GM12878 (cell line): ENCODE results near the gene RABEP2. TPM values are rescaled to one million over a fixed set of nuclear protein-coding genes. Genes with fewer than 3 reads are reported as not detected.

Source experiments
- ATAC-seq: fragments of 200-7000 bp; cut with Tn5 transposase; 3 replicates; pipeline ENCODE4 v1.9.1; 2020; ENCODE audit warnings: mild to moderate bottlenecking, moderate library complexity
- BruUV-seq: library from RNA; stranded (reverse); fragments of 400-500 nt; replicated peaks from 2 replicates; lab custom pipeline; 2021; lab: Mats Ljungman, UMichigan
- CTCF ChIA-PET: fragments of 300-600 bp; sonication (Branson Sonifier 250); formaldehyde crosslinking; extraction: SDS; loops from one replicate; lab custom pipeline; 2021; ENCODE audit warnings: inconsistent platforms; lab: Yijun Ruan, JAX
- POLR2A ChIA-PET: fragments of 350-600 bp; formaldehyde crosslinking; extraction: SDS; loops from one replicate; lab custom pipeline; 2021; ENCODE audit warnings: inconsistent platforms; lab: Charles Lee
- RAD21 ChIA-PET: fragments of 300-600 bp; sonication (Branson Sonifier 250); formaldehyde crosslinking; loops from one replicate; lab custom pipeline; 2023; ENCODE audit warnings: antibody characterized with exemption; ENCODE audit not compliant: unreplicated experiment; lab: Charles Lee
- SMC1A ChIA-PET: fragments of 300-600 bp; sonication (Branson Sonifier 250); formaldehyde crosslinking; loops from one replicate; lab custom pipeline; 2023; ENCODE audit not compliant: unreplicated experiment, uncharacterized antibody; lab: Charles Lee
- DNase-seq: peaks from one replicate; pipeline ENCODE4 v3.0.0-alpha.2; 2011; ENCODE audit warnings: low read depth, low spot score
- FAIRE-seq: peaks from 3 replicates; lab custom pipeline; 2011; peaks lifted over from hg19 to GRCh38; lab: Jason Lieb, UNC
- H2AFZ ChIP-seq: 2 replicates; pipeline ENCODE4 v1.6.0; 2011; ENCODE audit warnings: low read depth, low read length, control low read depth; ENCODE audit not compliant: control insufficient read depth
- H3K27ac ChIP-seq: 2 replicates; pipeline ENCODE4 v1.5.1; 2011; ENCODE audit warnings: control low read depth; ENCODE audit not compliant: control insufficient read depth, insufficient read depth
- H3K27me3 ChIP-seq, 2 experiments: replicated peaks in 1 of 2; 2 replicates each; pipeline versions ENCODE4 v1.6.0 to v1.6.1; 2011; ENCODE audit warnings: low read length in 1 of 2; ENCODE audit not compliant: control insufficient read depth in 2 of 2, insufficient read depth in 2 of 2
- H3K36me3 ChIP-seq, 2 experiments: 2 replicates each; pipeline ENCODE4 v1.5.1; 2011; ENCODE audit warnings: low read length in 1 of 2; ENCODE audit not compliant: control insufficient read depth in 2 of 2, insufficient read depth in 2 of 2
- H3K4me1 ChIP-seq: 2 replicates; pipeline ENCODE4 v1.6.1; 2011; ENCODE audit warnings: mild to moderate bottlenecking, low read length, moderate library complexity, mixed read lengths; ENCODE audit not compliant: control insufficient read depth, insufficient read depth
- H3K4me2 ChIP-seq: 2 replicates; pipeline ENCODE4 v1.6.0; 2011; ENCODE audit warnings: control low read depth; ENCODE audit not compliant: control insufficient read depth, insufficient read depth
- H3K4me3 ChIP-seq: fragments of 200-600 bp; sonication (generic); 2 replicates; pipeline ENCODE4 v1.5.1; 2016
- H3K79me2 ChIP-seq: 2 replicates; pipeline ENCODE4 v1.6.0; 2011; ENCODE audit warnings: low read length; ENCODE audit not compliant: control insufficient read depth, insufficient read depth
- H3K9ac ChIP-seq: 2 replicates; pipeline ENCODE4 v1.8.0; 2011; ENCODE audit warnings: low read length, control low read depth, mixed read lengths; ENCODE audit not compliant: control insufficient read depth, insufficient read depth
- H3K9me3 ChIP-seq: replicated peaks from 3 replicates; pipeline ENCODE4 v1.5.1; 2011; ENCODE audit warnings: mild to moderate bottlenecking, low read length; ENCODE audit not compliant: control insufficient read depth, insufficient read depth
- H4K20me1 ChIP-seq: 2 replicates; pipeline ENCODE4 v1.6.0; 2011; ENCODE audit not compliant: control insufficient read depth, insufficient read depth
- CREM ChIP-seq: IDR thresholded peaks from 2 replicates; pipeline ENCODE4 v1.6.1; 2014; ENCODE audit warnings: antibody characterized with exemption, low read depth
- NKRF ChIP-seq: fragments of 450-650 bp; conservative IDR thresholded peaks from 2 replicates; pipeline ENCODE4 v1.6.1; 2017; ENCODE audit warnings: mild to moderate bottlenecking, moderate library complexity
- POLR2A ChIP-seq: IDR thresholded peaks from 2 replicates; pipeline ENCODE4 v1.6.1; 2011; ENCODE audit warnings: low read depth, mild to moderate bottlenecking, low read length
- ZZZ3 ChIP-seq: IDR thresholded peaks from 2 replicates; pipeline ENCODE4 v1.6.1; 2011; ENCODE audit warnings: low read depth; ENCODE audit not compliant: control insufficient read depth, insufficient read length
- WGBS: methylation state at CpG from one replicate; pipeline ENCODE4 v1.1.6; 2016; ENCODE audit warnings: low lambda C conversion rate; ENCODE audit not compliant: insufficient replicate concordance, insufficient coverage; ENCODE audit errors: missing lambda C conversion rate; 5-methylcytosine and 5-hydroxymethylcytosine counted together
- in situ Hi-C: fragments of 300-500 bp; cut with MboI; formaldehyde crosslinking; loops from 9 replicates; pipeline ENCODE4 v1.14.3; 2018; ENCODE audit warnings: mixed read lengths
- intact Hi-C: fragments of 100-400 bp; cut with micrococcal nuclease; formaldehyde crosslinking; loops from one replicate; pipeline ENCODE4 v1.14.2; 2022; ENCODE audit not compliant: unreplicated experiment
- polyA plus RNA-seq, 11 experiments: library from polyadenylated mRNA; depleted of rRNA in 4 of 11; unstranded in 6 of 11; stranded (reverse) in 5 of 11; fragments of >200 nt; fragmentation: Nextera tagmentation in 4 of 11; fragmentation: Illumina TruSeq in 1 of 11; extraction: Ambion mirVana in 4 of 11; extraction: Trizol in 1 of 11; gene quantifications; 1 replicate in 1 of 11; 2 replicates in 10 of 11; pipeline versions ENCODE4 v1.2.1 to v1.2.3, GENCODE V29; 2011 to 2016; ENCODE audit warnings: inconsistent platforms in 2 of 11, missing spikeins in 2 of 11, low read depth in 1 of 11
- total RNA-seq, 4 experiments: library from RNA; depleted of rRNA in 3 of 4; stranded (reverse); fragments of >200 nt in 3 of 4; fragmentation: Illumina TruSeq in 1 of 4; extraction: Trizol in 1 of 4; gene quantifications; 2 replicates each; pipeline versions ENCODE4 v1.2.1 to v1.2.3, GENCODE V29; 2013 to 2021

RABEP2 gene
- total and polyA plus RNA-seq, 10 of the 15 experiments (the other 5 are each of a cell fraction or from before 2014, with no cell fraction given), result 0.47 to 33.2 (median 18.6) TPM

- no peak for TF ChIP-seq NKRF
- no peak for TF ChIP-seq CREM
These were observed 46.7 kb downstream of the RABEP2 start, which contains the start of gene ATP2A1 (continued) for GRCh38 chr16:28878083-28878926.

GRCh38 chr16:28877655-28878000 lies 47.4 kb downstream of the RABEP2 start:
- BruUV-seq, result no TSS peak
- H3K79me2 ChIP-seq, result no peaks in the 10 kb centered on the region
- 42% methylated on average over 2 of the region's 2 CpGs for WGBS
- H3K9me3 ChIP-seq, result no peaks in the 10 kb centered on the region
- TF ChIP-seq ZZZ3 (no peak), POLR2A (peak; percentile 30; the same call in 1 of the 2 replicates)
- H4K20me1 ChIP-seq, result no peaks in the 10 kb centered on the region
- no peak overlapping the region for H2AFZ ChIP-seq
- intact Hi-C loops (loop anchor here (5.0 kb wide), 1 partner anchor 55 kb away; the partner anchor contains the start of gene CD19), in situ Hi-C loops (no loop called here)
- ChIA-PET POLR2A (no interaction called here), SMC1A (no interaction called here), RAD21 (no interaction called here), CTCF (interaction anchor here (1.4 to 1.6 kb wide), 2 partner anchors 67 to 68 kb away, joined by 8 to 14 read pairs; no protein-coding TSS in a partner anchor)
- FAIRE-seq (no peak), DNase-seq (no peak), ATAC-seq (no peak)
- peaks cover 13% of the 10 kb centered on the region for H3K4me1 ChIP-seq
- H3K27ac ChIP-seq, result no peak overlapping the region
- H3K4me2 ChIP-seq, result no peak overlapping the region
- H3K36me3 ChIP-seq, result peaks cover 0 to 7% of the 10 kb centered on the region in 2 experiments; a peak in 3 of 4 replicates
- H3K9ac ChIP-seq, result no peak overlapping the region
- H3K4me3 ChIP-seq, result no peak overlapping the region
- no peaks in the 10 kb centered on the region for H3K27me3 ChIP-seq
